Uterus (tissue), 2 donors: ENCODE data around the gene GLS.

Experiments used
- CTCF ChIP-seq, 4 experiments: fragments of 200-600 bp in 2 of 4; fragments of 450-650 bp in 2 of 4; sonication (generic) in 2 of 4; IDR thresholded peaks; one replicate each; pipeline ENCODE4 v1.5.1; 2016 to 2019; ENCODE audit warnings: antibody characterized with exemption in 4 of 4, mild to moderate bottlenecking in 2 of 4, moderate library complexity in 1 of 4
- POLR2A ChIP-seq, 2 donors: fragments of 450-650 bp; IDR thresholded peaks; one replicate each; pipeline ENCODE4 v1.6.1; 2016; ENCODE audit warnings: antibody characterized with exemption in 2 of 2, mild to moderate bottlenecking in 1 of 2, moderate library complexity in 1 of 2

- TF ChIP-seq CTCF (IDR thresholded peaks at IDR 0.05), result no peak
- TF ChIP-seq POLR2A (IDR thresholded peaks at IDR 0.05), result no peak
These were observed 92.6 kb downstream of the GLS start for GRCh38 chr2:190973262-190973661.
